Ammon's horn (tissue), 1 donor: ENCODE results near the gene HSPA1L.
A peak's percentile ranks its signal among the peaks of the same experiment; 100 is the strongest.

Experiments used
- DNase-seq: peaks from one replicate; pipeline ENCODE4 v3.0.0-alpha.2; 2016; ENCODE audit warnings: low spot score

HSPA1L gene

DNA sequence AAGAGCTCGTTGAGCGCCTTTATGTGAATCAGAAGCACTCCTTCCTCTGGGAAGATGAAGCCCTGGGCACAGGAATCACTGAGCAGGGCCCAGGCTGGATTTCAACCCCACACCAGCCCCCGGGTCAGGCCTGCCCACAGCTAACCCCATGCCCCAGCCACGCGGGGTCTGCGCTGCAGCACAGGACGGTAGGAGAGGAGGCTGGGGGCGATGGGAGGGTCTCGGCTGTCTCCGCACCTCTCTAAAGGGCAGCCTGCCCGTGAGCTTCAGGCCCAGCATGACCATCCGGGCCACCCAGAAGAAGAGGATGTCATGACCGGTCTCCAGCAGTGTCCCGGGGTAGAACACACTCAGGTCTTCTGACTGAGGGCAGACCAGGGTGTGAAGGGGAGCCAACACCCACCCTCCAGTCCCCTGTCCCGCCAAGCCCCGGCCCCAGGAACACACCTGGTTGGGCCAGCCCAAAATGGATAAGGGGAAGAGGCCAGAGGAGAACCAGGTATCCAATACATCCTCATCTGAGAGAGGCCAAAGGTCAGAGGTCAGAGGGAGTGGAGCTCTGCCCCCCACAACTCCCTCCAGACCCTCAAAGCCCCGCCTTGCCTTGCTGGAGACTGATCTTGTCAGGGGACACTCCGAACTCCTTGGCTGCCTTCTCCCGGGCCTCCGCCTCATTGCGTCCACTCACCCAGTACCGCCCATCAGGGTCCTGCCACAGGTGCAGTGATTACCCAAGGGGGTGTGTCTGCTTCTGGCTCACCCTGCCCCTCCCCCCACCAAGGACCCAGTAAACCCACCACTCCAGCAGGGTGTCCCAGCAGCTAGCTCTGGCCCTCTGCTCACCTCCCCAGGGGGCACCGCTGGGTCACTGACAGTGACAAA lies 33.6 kb downstream of the HSPA1L start:
- no peak for DNase-seq

DNA sequence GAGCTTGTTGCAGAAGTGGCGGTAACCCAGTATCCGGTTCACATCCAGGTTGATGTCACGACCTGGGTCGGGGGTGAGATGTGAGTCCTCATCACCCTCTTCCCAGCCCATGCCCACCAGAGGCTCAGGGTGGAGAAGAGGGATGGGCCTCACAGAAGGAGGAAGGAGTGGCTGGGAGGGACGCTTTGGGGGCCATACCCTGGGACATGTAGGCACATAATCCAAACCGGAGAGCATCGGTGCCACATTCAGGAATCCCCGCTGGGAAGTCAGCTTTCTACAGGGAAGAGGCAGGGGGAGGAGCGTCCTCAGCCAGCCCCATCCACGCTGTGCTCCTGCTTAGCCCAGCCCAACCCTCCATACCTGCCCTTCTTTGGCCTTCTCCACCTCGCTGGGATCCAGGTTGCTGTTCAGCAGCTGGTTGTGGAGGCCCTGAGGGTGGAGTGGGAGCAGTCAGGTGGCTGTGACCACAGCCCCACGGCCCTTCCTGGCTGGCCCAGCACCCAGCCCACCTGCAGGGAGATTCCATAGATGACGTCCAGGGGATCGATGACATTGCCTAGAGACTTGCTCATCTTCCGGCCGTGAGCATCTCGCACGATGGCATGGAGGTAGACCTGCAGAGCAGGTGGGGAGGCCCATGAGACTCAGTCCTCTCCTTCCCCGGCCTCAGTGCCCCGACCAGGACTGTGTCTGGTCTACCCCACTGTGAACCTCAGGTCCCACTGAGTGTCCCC lies 34.4 kb downstream of the HSPA1L start:
- DNase-seq = no peak

- no peak for DNase-seq
Observed at GRCh38 chr6:31779908-31780307, 35.2 kb downstream of the HSPA1L start.

GRCh38 chr6:31778999-31779885 lies 35.8 kb downstream of the HSPA1L start:
- no peak for DNase-seq

DNA sequence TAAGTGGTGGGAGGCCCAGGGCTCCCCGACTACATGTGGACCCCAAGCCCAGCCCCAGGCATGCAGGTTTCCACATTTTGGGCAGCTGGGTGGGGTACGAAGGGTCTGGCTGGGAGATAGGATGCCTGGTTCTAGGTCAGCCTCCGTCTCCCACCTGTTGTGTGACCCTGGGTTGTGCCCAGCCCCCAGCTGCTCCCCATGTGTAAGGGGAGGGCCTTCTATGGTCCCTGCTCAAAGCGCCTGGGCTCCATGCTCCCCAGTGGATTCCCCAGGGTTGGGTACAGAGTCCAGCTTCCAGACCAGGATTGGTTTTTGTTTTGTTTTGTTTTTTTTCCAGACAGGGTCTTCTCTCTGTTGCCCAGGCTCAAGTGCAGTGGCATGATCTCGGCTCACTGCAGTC lies 36.9 kb downstream of the HSPA1L start:
- no peak for DNase-seq

GRCh38 chr6:31777667-31778050 lies 37.4 kb downstream of the HSPA1L start:
- no peak for DNase-seq

DNA sequence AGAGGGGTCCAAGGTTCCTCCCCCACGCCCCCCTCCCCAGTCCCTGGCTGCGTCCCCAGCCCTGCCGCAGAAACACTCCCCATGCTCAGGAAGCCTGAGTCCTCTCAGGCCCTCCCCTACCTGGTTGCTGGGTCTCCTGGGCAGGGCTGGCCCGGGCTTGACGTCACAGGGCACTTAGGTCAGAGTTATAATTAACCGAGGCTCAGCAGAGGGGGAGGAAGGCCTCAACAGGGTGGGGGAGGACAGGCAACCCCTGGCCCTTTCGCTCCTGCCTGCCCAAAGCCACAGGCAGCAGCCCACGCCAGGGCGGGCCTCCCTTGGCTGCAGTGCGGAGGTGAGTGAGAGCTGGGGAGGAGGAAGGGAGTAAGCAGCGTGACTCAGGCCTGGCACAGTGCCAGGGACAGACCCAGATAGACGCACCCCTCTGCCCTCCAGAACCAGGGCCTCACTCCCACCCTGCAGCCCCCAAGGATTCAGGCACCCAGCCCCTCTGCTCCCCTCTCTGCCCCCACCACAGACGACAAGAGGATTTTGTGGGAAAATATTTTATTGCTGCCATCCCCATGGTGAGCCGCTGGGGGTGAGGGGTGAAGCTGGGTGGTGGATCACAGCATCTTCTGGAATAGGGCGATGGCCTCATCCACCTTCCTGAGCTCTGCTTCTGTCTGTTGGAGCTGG lies 38.0 kb downstream of the HSPA1L start, which contains the start of gene VWA7:
TSS of gene VWA7 (minus strand) at position 340 of the 678 bp plus-strand sequence. CDS start 549 bp downstream, outside the sequence.
- DNase-seq = peak; percentile 51

- no peak for DNase-seq
Observed at GRCh38 chr6:31776485-31776988, 38.5 kb downstream of the HSPA1L start.

DNA sequence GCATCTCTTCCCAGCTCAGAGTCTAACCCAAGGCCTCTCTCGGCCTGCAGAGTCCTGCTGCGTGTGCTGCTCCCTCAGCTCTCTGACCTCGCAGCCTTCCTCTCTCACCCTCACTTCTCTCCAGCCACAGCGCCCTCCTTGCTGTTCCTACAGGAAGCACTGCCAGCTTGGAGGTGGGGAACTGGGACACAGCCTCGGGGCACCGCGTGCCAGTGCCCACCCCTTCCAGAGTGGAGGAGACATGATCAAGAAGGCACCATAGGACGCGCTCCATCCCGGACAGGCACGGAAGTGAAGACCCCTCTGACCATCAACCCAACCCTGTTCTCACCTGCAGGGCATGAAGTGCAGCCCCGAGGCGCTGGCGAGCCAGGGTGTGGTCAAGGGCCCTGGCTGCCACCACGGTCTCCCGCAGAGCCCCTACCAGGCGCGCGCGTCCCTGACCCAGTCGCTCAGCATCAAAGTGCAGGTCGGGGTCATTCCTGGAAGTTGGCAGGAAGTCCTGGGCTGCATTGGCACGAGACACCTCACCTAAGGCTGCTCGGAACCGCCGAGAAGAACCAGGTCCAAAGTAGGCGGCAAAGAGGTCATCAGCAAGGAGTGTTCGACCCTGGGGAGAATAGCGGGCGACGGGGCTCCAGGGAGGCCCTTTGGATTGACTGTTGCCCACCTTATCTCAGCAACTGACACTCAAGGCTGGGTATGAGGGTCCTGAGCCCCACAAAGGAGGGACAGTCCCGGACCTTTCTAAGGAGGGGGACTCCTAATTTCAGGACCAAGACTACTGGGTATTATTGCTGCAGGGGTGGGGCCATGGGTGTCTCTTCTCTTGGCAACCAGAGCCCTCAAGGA lies 39.2 kb downstream of the HSPA1L start:
- no peak for DNase-seq

GRCh38 chr6:31775184-31775583 lies 39.9 kb downstream of the HSPA1L start:
- no peak for DNase-seq

GRCh38 chr6:31771992-31772358 lies 43.1 kb downstream of the HSPA1L start:
- no peak for DNase-seq

- no peak for DNase-seq
Observed at GRCh38 chr6:31770860-31771259, 44.2 kb downstream of the HSPA1L start.

DNA sequence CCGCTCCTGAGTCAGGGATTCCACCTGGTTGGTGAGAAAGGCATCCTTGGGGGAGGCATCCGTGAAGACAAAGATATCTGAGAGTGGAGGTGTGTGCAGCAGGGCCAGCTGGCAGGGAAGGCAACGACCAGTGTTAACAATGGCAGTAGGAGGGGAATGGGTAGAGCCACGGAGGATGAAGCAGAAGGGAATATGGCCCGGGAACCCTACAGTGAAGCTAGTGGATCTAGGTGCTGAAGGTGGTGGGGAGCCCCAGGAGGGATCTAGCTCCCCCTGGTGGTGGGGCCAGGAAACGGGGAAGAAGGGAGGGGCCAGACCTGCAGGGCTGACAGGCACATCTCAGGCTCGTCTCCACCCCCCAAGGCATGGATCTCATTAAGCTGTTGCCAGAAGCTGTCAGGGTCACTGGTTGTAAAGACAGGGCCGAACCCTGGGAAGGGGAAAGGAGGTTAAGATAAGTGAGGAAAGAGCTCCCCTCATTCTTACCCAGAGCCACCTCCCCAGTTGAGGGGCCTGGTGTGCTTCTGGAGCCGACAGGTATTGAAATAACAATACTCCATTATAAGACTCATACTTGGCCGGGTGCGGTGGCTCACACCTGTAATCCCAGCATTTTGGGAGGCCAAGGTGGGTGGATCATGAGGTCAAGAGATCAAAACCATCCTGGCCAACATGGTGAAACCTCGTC lies 45.3 kb downstream of the HSPA1L start:
- peak; percentile 31 for DNase-seq

GRCh38 chr6:31768363-31769257 lies 46.5 kb downstream of the HSPA1L start:
- peak; percentile 43 for DNase-seq

- DNase-seq = no peak
Observed at GRCh38 chr6:31767096-31767645, 47.9 kb downstream of the HSPA1L start.

DNA sequence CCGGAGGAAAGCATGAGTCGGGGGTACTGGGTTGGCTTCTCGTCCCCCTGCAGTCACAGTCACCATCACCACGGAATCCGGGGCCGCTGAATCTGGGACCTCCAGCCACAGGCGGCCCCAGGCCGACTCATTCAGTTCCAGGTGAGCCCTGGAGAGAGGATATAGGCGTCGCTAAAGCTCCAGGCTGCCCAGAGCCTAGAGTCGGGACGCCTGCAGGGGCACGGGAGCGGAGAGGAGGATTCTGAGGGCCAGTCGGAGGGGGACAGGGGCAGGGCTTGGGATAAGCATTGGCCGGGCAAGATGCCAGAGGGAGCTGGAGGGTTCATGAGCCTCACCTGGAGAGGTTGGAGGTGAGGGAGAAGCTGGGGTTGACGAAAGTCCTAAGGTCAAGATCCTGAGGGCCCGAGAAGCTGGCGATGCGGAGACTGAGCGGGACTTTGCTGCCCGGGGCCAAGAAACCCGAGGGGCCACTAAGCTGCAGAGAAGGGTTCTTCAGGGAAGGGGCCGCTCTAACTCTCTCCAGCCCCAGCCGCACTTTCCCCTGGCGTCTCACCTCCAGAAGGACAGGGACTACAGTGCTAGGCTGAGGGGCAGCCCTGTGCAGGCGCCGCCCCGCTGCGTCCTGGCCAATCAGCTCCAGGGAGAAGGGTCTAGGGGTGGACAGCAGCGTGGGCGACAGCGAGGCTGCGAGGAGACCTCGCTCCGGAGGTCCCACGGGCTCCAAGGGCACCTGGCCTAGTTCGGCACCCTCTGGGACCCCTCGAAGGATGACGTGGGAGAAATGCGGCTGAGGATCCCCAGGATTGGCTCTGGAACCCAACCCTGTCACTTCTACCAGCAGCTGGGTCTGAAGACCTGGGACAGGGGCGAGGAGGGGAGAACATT lies 48.9 kb downstream of the HSPA1L start:
- DNase-seq = no peak

DNA sequence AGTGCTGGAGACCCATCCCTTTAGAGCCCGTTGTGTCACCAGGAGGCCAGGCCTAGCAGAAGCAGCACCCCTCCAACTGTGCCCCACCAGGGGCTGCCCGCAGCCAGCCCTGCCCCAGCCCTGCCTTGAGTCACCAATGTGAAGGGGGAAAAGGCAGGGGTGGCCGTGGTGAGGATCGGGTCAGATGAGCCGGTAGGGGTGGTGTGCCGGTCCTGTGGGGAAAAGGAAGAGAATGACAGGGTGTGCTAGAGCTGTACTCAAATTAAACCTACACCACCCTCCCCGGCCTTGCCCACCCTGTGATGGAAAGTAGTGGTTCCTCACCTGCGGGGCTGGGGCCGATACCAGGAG lies 49.5 kb downstream of the HSPA1L start:
- DNase-seq = no peak

- DNase-seq = no peak
Observed at GRCh38 chr6:31764198-31764597, 50.9 kb downstream of the HSPA1L start.
